Measurements from ENCODE around the gene ZNF155.

ZNF155 gene

DNA sequence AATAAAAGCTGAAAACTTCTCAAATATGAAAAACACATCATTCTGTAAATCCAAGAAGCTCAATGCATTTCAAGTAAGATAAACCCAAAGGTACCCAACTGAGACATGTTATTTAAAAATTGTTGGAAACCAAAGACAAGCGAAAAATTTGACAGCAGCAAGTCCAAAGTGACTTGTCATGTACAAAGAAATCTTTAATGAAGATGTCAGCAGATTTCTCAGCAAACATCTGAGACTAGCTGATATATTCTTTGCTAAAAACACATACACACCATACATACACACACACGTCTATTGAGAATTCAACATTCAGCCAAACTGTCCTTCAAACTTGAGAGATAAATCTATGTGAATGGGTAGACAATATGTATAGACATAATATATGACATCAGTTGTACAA, 35.5 kb downstream of the ZNF155 start:
- no peak overlapping the region for H3K4me3 ChIP-seq (ENCODE audit: insufficient read depth in 1 of 2, low read depth in 1 of 2, low read length in 2 of 2)
- no peak for DNase-seq
- H2AFZ ChIP-seq (ENCODE audit: low read depth, low read length), result no peak overlapping the region
- H3K18ac ChIP-seq (ENCODE audit: low read depth in 1 of 2, low read length in 2 of 2), result no peak overlapping the region
- H3K23ac ChIP-seq (ENCODE audit: low read length in 2 of 2), result no peak overlapping the region
- H2BK120ac ChIP-seq (ENCODE audit: low read depth, low read length), result no peak overlapping the region
- H2BK15ac ChIP-seq (ENCODE audit: low read depth, poor library complexity, severe bottlenecking), result no peak overlapping the region
- no peak overlapping the region for H2BK5ac ChIP-seq (ENCODE audit: low read depth, low read length, poor library complexity, severe bottlenecking)
- H3K4me2 ChIP-seq (ENCODE audit: low read length, poor library complexity, severe bottlenecking), result no peak overlapping the region
- H3K4me1 ChIP-seq (ENCODE audit: control insufficient read depth, insufficient read depth, low read depth, low read length), result no peaks in the 10 kb centered on the region
- H4K8ac ChIP-seq (ENCODE audit: low read length), result no peak overlapping the region
- no peak overlapping the region for H2AK5ac ChIP-seq (ENCODE audit: low read length, severe bottlenecking)
- peaks cover 4% of the 10 kb centered on the region for H3K9me3 ChIP-seq (ENCODE audit: control insufficient read depth, low read length)
- no peaks in the 10 kb centered on the region for H3K79me1 ChIP-seq (replicated peaks; ENCODE audit: low read length, poor library complexity, severe bottlenecking)
- WGBS, result 8% methylated on average over 1 of the region's 2 CpGs
- no peak overlapping the region for H3K4ac ChIP-seq (ENCODE audit: low read depth in 1 of 2, low read length in 2 of 2)
- H3K36me3 ChIP-seq (ENCODE audit: control insufficient read depth in 1 of 2, insufficient read depth in 2 of 2, low read depth in 1 of 2, low read length in 2 of 2), result no peaks in the 10 kb centered on the region
- H3K9ac ChIP-seq (ENCODE audit: low read length), result no peak overlapping the region
- H3K27ac ChIP-seq (ENCODE audit: low read length, poor library complexity, severe bottlenecking), result no peak overlapping the region
- no peaks in the 10 kb centered on the region for H3K27me3 ChIP-seq (ENCODE audit: control insufficient read depth in 1 of 2, insufficient read depth in 1 of 2, low read length in 2 of 2)
- no peak overlapping the region for H3K14ac ChIP-seq (ENCODE audit: low read length in 2 of 2)
- H4K91ac ChIP-seq (ENCODE audit: low read length), result no peak overlapping the region
- H2BK12ac ChIP-seq (ENCODE audit: low read length in 2 of 2), result no peak overlapping the region

DNA sequence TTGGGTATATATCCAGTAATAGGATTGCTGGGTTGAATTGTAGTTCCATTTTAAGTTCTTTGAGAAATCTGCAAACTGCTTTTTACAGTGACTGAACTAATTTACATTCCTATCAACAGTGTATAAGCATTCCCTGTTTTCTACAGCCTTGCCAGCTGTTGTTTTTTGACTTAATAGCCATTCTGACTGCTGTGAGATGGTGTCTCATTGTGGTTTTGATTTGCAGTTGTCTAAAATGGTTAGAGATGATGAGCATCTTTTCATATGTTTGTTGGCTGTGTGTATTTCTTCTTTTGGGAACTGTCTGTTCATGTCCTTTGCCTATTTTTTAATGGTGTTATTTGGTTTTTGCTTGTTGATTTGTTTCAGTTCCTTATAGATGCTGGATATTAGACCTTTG, 37.2 kb downstream of the ZNF155 start:
- no peak overlapping the region for H2AK5ac ChIP-seq (ENCODE audit: low read length, severe bottlenecking)
- H3K27ac ChIP-seq (ENCODE audit: low read length, poor library complexity, severe bottlenecking), result no peak overlapping the region
- no peak overlapping the region for H3K18ac ChIP-seq (ENCODE audit: low read depth in 1 of 2, low read length in 2 of 2)
- H3K4ac ChIP-seq (ENCODE audit: low read depth in 1 of 2, low read length in 2 of 2), result no peak overlapping the region
- peaks cover 1% of the 10 kb centered on the region for H3K4me1 ChIP-seq (ENCODE audit: control insufficient read depth, insufficient read depth, low read depth, low read length)
- no peak overlapping the region for H3K9ac ChIP-seq (ENCODE audit: low read length)
- peaks cover 10% of the 10 kb centered on the region for H3K79me1 ChIP-seq (replicated peaks; ENCODE audit: low read length, poor library complexity, severe bottlenecking)
- H4K8ac ChIP-seq (ENCODE audit: low read length), result no peak overlapping the region
- DNase-seq, result no peak
- H3K14ac ChIP-seq (ENCODE audit: low read length in 2 of 2), result no peak overlapping the region
- H3K27me3 ChIP-seq (ENCODE audit: control insufficient read depth in 1 of 2, insufficient read depth in 1 of 2, low read length in 2 of 2), result no peaks in the 10 kb centered on the region
- H2BK12ac ChIP-seq (ENCODE audit: low read length in 2 of 2), result no peak overlapping the region
- no peak overlapping the region for H2BK15ac ChIP-seq (ENCODE audit: low read depth, poor library complexity, severe bottlenecking)
- H3K4me3 ChIP-seq (ENCODE audit: insufficient read depth in 1 of 2, low read depth in 1 of 2, low read length in 2 of 2), result no peak overlapping the region
- H2BK5ac ChIP-seq (ENCODE audit: low read depth, low read length, poor library complexity, severe bottlenecking), result no peak overlapping the region
- no peaks in the 10 kb centered on the region for H3K9me3 ChIP-seq (ENCODE audit: control insufficient read depth, low read length)
- H2BK120ac ChIP-seq (ENCODE audit: low read depth, low read length), result no peak overlapping the region
- H3K36me3 ChIP-seq (ENCODE audit: control insufficient read depth in 1 of 2, insufficient read depth in 2 of 2, low read depth in 1 of 2, low read length in 2 of 2), result no peaks in the 10 kb centered on the region
- no peak overlapping the region for H3K4me2 ChIP-seq (ENCODE audit: low read length, poor library complexity, severe bottlenecking)
- H3K23ac ChIP-seq (ENCODE audit: low read length in 2 of 2), result no peak overlapping the region
- H2AFZ ChIP-seq (ENCODE audit: low read depth, low read length), result no peak overlapping the region
- H4K91ac ChIP-seq (ENCODE audit: low read length), result no peak overlapping the region

DNA sequence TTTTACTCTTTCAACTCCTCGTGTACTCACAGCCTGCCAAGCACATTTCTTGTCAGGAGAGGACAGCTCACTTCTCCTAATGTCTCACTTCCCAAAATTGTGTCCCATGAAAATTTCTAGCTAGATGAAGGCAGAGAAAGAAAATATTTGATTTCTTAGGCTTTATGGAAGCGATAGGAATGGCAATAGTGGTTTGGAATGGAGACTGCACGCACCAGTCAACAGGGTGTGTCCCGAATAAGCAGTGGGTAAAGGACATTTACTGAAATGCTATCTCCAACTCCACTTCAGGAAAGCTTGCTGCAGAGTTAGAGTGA, 40.9 kb downstream of the ZNF155 start:
- Histone ChIP-seq H3K79me1 (replicated peaks; ENCODE audit: low read length, poor library complexity, severe bottlenecking) (peaks cover 19% of the 10 kb centered on the region), H3K4me3 (ENCODE audit: insufficient read depth in 1 of 2, low read depth in 1 of 2, low read length in 2 of 2) (peak overlapping the region in 1 of 2 experiments; percentile 97), H3K4me2 (ENCODE audit: low read length, poor library complexity, severe bottlenecking) (peak overlapping the region; percentile 60), H2AK5ac (ENCODE audit: low read length, severe bottlenecking) (peak overlapping the region; percentile 70), H3K4ac (ENCODE audit: low read depth in 1 of 2, low read length in 2 of 2) (peak overlapping the region in 1 of 2 experiments; percentile 47), H3K18ac (ENCODE audit: low read depth in 1 of 2, low read length in 2 of 2) (peak overlapping the region; percentile 43 to 54), H3K23ac (ENCODE audit: low read length in 2 of 2) (no peak overlapping the region), H4K8ac (ENCODE audit: low read length) (peak overlapping the region; percentile 98), H3K27me3 (ENCODE audit: control insufficient read depth in 1 of 2, insufficient read depth in 1 of 2, low read length in 2 of 2) (no peaks in the 10 kb centered on the region), H2BK120ac (ENCODE audit: low read depth, low read length) (no peak overlapping the region), H3K36me3 (ENCODE audit: control insufficient read depth in 1 of 2, insufficient read depth in 2 of 2, low read depth in 1 of 2, low read length in 2 of 2) (peaks cover 14 to 32% of the 10 kb centered on the region in 2 experiments), H3K9ac (ENCODE audit: low read length) (peak overlapping the region; percentile 98), H2BK12ac (ENCODE audit: low read length in 2 of 2) (no peak overlapping the region), H3K27ac (ENCODE audit: low read length, poor library complexity, severe bottlenecking) (no peak overlapping the region), H3K4me1 (ENCODE audit: control insufficient read depth, insufficient read depth, low read depth, low read length) (peaks cover 1% of the 10 kb centered on the region), H2AFZ (ENCODE audit: low read depth, low read length) (peak overlapping the region; percentile 85), H4K91ac (ENCODE audit: low read length) (peak overlapping the region; percentile 39), H2BK15ac (ENCODE audit: low read depth, poor library complexity, severe bottlenecking) (no peak overlapping the region), H2BK5ac (ENCODE audit: low read depth, low read length, poor library complexity, severe bottlenecking) (no peak overlapping the region), H3K9me3 (ENCODE audit: control insufficient read depth, low read length) (peaks cover 22% of the 10 kb centered on the region), H3K14ac (ENCODE audit: low read length in 2 of 2) (no peak overlapping the region)
- WGBS, result 34% methylated on average over 4 of the region's 4 CpGs
- DNase-seq, result no peak

DNA sequence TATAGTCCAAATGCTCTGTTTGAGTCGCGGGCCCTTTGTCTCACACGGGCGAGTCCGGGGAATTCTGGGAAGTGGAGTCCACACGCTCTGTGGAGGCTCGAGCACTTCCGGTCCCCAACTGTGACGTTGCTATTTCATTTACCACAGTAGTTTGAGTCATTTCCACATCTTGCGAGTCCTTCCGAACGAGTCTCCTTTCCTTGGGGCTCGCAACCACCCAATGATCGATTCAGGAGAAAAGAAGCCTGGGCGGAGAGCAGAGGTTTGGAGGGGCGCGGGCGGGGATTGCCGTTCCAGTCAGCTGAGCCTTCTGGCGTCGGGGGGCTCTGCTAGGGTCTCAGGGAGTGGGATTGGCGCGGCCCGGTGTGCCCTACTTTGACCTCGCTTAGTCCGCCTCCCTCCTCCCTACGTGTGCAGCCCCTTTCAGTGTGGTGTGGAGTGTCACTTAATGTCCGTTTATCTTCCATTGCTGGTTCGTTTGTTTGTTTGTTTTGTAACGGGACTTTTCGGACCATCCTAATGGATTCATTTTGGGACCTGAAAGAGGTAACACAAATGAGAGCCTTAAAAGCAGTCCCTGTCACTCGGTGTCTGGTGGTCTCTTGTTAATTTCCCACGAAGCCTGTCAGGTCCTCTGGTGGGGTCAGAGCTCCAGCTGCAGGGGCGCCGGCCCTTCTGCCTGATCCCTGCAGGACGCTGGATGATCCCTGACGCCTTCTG, 41.4 kb downstream of the ZNF155 start, which contains the start of gene ZNF222:
Gene ZNF222, plus strand, starts transcription at position 163 of the 720 bp plus-strand sequence. Its CDS starts 58 bp downstream, at position 221.
- H3K18ac ChIP-seq (ENCODE audit: low read depth in 1 of 2, low read length in 2 of 2), result peak within 1 kb of the TSS; percentile 52 to 86
- H3K4me1 ChIP-seq (ENCODE audit: control insufficient read depth, insufficient read depth, low read depth, low read length), result peaks cover 1% of the 10 kb centered on the region
- H2BK120ac ChIP-seq (ENCODE audit: low read depth, low read length), result no peak within 1 kb of the TSS

More for the DNA sequence above, 41.4 kb downstream of the ZNF155 start, which contains the start of gene ZNF222:
- Histone ChIP-seq H2BK12ac (ENCODE audit: low read length in 2 of 2) (no peak within 1 kb of the TSS), H3K79me1 (replicated peaks; ENCODE audit: low read length, poor library complexity, severe bottlenecking) (peaks cover 19% of the 10 kb centered on the region), H3K36me3 (ENCODE audit: control insufficient read depth in 1 of 2, insufficient read depth in 2 of 2, low read depth in 1 of 2, low read length in 2 of 2) (peaks cover 14 to 38% of the 10 kb centered on the region in 2 experiments), H3K4me3 (ENCODE audit: insufficient read depth in 1 of 2, low read depth in 1 of 2, low read length in 2 of 2) (peak within 1 kb of the TSS; percentile 87 to 97), H4K91ac (ENCODE audit: low read length) (peak within 1 kb of the TSS; percentile 39), H3K27me3 (ENCODE audit: control insufficient read depth in 1 of 2, insufficient read depth in 1 of 2, low read length in 2 of 2) (no peaks in the 10 kb centered on the region), H3K23ac (ENCODE audit: low read length in 2 of 2) (no peak within 1 kb of the TSS), H3K4ac (ENCODE audit: low read depth in 1 of 2, low read length in 2 of 2) (peak within 1 kb of the TSS; percentile 3 to 53), H3K14ac (ENCODE audit: low read length in 2 of 2) (peak within 1 kb of the TSS in 1 of 2 experiments; percentile 48), H3K9ac (ENCODE audit: low read length) (peak within 1 kb of the TSS; percentile 98), H2AFZ (ENCODE audit: low read depth, low read length) (peak within 1 kb of the TSS; percentile 85), H2BK5ac (ENCODE audit: low read depth, low read length, poor library complexity, severe bottlenecking) (no peak within 1 kb of the TSS), H3K9me3 (ENCODE audit: control insufficient read depth, low read length) (peaks cover 27% of the 10 kb centered on the region), H3K27ac (ENCODE audit: low read length, poor library complexity, severe bottlenecking) (no peak within 1 kb of the TSS), H3K4me2 (ENCODE audit: low read length, poor library complexity, severe bottlenecking) (peak within 1 kb of the TSS; percentile 67), H4K8ac (ENCODE audit: low read length) (peak within 1 kb of the TSS; percentile 98), H2AK5ac (ENCODE audit: low read length, severe bottlenecking) (peak within 1 kb of the TSS; percentile 70), H2BK15ac (ENCODE audit: low read depth, poor library complexity, severe bottlenecking) (no peak within 1 kb of the TSS)
- 2% methylated on average over 30 of the region's 37 CpGs for WGBS
- DNase-seq, result peak; percentile 94
